HUES6 (cell line): ENCODE measurements around the gene NDP.
A peak's percentile ranks its signal among the peaks of the same experiment; 100 is the strongest.

Source experiments
- H3K27ac ChIP-seq: 2 replicates; pipeline ENCODE4 v1.7.0; 2013; ENCODE audit warnings: low read depth, mild to moderate bottlenecking, low read length, inconsistent platforms
- H3K27me3 ChIP-seq: 2 replicates; pipeline ENCODE4 v1.6.1; 2013; ENCODE audit warnings: low read length; ENCODE audit not compliant: control insufficient read depth, insufficient read depth
- H3K36me3 ChIP-seq: 2 replicates; pipeline ENCODE4 v1.6.1; 2013; ENCODE audit warnings: low read length; ENCODE audit not compliant: control insufficient read depth, insufficient read depth
- H3K4me1 ChIP-seq: 2 replicates; pipeline ENCODE4 v1.6.1; 2013; ENCODE audit warnings: low read length; ENCODE audit not compliant: control insufficient read depth, insufficient read depth
- H3K4me3 ChIP-seq: 2 replicates; pipeline ENCODE4 v1.5.1; 2013; ENCODE audit warnings: low read depth, low read length
- H3K9ac ChIP-seq: one replicate; pipeline ENCODE4 v1.6.1; 2013; ENCODE audit warnings: mild to moderate bottlenecking, low read length
- H3K9me3 ChIP-seq: 2 replicates; pipeline ENCODE4 v1.6.1; 2013; ENCODE audit warnings: low read depth, low read length; ENCODE audit not compliant: control insufficient read depth, insufficient read depth

The NDP gene, protein sequence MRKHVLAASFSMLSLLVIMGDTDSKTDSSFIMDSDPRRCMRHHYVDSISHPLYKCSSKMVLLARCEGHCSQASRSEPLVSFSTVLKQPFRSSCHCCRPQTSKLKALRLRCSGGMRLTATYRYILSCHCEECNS

DNA sequence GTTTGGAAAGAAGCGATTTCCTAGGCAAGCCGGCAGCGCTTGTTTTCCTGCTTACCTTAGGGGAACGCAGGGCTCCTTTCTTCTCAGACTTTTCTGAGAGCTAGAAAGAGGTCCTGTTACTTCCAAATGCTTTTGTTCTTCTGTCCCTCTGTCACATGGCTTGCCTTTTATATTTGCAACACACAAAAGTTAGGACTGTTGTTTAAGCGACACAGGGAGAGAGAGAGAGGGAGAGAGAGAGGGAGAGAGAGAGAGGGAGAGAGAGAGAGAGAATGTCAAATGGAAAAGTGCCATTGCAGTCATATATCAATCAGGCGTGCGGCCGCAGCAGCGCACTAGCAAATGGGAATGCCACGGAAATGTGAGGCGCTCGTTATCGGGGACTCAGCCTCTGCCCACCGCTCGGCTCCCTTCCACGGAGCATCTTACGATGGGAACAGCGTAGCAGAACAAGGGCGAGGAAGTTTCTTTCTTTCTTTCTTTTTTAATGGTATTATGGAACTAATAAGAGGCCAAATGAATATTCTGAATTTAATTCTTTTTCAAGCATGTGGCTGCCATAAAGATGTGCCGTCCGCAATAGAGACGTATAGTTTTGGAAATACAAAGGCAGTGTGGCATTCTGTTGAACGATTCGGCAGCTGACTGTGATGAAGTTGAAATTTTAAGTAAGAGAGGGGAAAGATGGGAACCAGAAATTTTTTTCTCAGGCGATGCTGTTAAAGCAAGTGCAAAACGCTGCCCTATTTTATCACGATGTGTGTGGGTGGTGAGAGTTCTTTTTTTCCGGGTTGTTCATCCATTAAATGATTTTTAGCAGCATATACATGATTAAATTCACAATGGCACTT, at the start of gene NDP:
Gene NDP, minus strand, starts transcription at position 142 of the 851 bp plus-strand sequence. CDS start 14,745 bp downstream, outside the sequence.
- Histone ChIP-seq H3K36me3 (no peaks in the 10 kb centered on the region), H3K4me1 (peaks cover 37% of the 10 kb centered on the region), H3K27me3 (peaks cover 33% of the 10 kb centered on the region), H3K9me3 (no peaks in the 10 kb centered on the region), H3K4me3 (peak within 1 kb of the TSS; percentile 59), H3K27ac (no peak within 1 kb of the TSS), H3K9ac (no peak within 1 kb of the TSS)

DNA sequence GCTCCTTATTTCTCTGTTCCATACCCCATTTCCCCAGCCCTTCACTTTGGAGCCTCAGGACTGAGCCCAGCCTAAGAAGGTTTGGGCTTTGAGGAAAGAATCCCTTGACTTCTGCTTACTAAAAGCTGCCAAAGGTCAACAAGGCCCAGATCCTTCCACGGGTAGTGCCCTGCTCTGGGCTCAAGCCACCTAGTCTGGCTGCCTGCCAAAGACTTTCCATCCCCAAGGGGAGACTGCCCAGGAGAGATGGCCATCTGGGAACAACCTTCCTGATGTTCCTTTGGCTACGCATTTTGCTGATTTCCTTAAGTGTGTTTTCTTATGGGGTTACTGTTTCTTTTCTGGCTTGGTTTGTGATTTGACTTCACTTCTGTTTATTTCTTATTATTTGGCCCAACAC, 49.8 kb upstream of the NDP start:
- Histone ChIP-seq H3K27ac (no peak overlapping the region), H3K9ac (no peak overlapping the region), H3K4me1 (no peaks in the 10 kb centered on the region; the same call in 1 of the 2 replicates), H3K4me3 (no peak overlapping the region), H3K9me3 (no peaks in the 10 kb centered on the region), H3K36me3 (no peaks in the 10 kb centered on the region), H3K27me3 (no peaks in the 10 kb centered on the region)

DNA sequence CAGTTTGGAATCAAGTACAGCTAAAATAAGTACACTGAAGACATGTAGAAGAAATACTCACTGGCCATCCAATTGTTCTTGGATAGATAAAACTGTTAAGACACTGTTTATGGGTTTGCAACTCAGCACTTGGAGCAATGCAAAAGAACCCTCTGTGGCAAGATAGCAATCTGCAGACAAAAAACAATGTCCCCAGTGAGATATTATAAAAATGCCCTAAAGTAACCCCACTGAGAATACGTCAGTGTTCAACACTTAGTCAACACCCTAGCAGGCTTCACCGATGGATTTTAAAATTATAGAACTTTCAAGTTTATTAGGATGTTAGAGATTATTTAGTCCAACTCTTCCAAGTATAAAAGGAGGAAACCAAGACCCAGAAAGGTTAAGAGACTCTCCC, 47.5 kb upstream of the NDP start:
- H3K36me3 ChIP-seq: no peaks in the 10 kb centered on the region
- H3K9me3 ChIP-seq: no peaks in the 10 kb centered on the region
- H3K4me3 ChIP-seq: no peak overlapping the region
- H3K4me1 ChIP-seq: no peaks in the 10 kb centered on the region; the same call in 1 of the 2 replicates
- no peak overlapping the region for H3K27ac ChIP-seq
- H3K27me3 ChIP-seq: no peaks in the 10 kb centered on the region
- no peak overlapping the region for H3K9ac ChIP-seq

DNA sequence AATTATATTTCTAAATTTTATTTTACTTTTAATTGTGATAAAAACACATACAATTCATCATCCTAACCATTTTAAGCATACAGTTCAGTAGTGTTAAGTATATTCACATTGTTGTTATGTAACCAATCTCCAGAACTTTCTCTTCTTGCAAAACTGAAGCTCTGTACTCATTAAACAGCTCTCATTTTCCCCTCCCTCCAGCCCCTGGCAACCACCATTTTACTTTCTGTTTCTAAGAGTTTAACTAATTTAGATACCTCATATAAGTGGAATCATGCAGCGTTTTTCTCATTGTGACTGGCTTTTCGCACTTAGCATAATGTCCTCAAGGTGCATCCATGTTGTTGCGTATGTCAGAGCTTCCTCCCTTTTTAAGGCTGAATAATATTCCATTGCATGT, 46.7 kb upstream of the NDP start:
- Histone ChIP-seq H3K36me3 (no peaks in the 10 kb centered on the region), H3K9ac (no peak overlapping the region), H3K4me3 (no peak overlapping the region), H3K9me3 (no peaks in the 10 kb centered on the region), H3K27me3 (no peaks in the 10 kb centered on the region), H3K4me1 (no peaks in the 10 kb centered on the region), H3K27ac (no peak overlapping the region)

DNA sequence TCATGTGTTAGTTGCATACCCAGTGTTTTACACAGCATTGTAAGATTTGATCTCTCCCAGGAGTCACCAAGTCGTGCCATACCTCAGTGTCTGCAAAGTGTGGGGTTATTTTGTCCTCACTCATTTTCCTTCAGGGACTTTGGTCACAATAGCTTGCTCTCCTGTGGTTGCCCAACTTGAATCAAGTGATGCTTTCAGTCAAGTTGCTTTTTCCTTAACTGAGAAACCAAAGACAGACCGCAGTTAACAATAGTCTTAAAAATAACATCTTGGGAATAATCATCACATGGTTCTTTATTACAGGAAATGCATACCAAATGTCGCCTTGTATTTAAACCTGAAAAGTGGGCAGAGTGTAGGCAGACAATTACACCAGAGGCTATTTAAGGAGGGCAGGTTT, 44.5 kb upstream of the NDP start:
- no peaks in the 10 kb centered on the region for H3K27me3 ChIP-seq
- no peaks in the 10 kb centered on the region for H3K4me1 ChIP-seq
- no peak overlapping the region for H3K27ac ChIP-seq
- no peaks in the 10 kb centered on the region for H3K9me3 ChIP-seq
- H3K4me3 ChIP-seq: no peak overlapping the region
- H3K36me3 ChIP-seq: no peaks in the 10 kb centered on the region
- H3K9ac ChIP-seq: no peak overlapping the region

DNA sequence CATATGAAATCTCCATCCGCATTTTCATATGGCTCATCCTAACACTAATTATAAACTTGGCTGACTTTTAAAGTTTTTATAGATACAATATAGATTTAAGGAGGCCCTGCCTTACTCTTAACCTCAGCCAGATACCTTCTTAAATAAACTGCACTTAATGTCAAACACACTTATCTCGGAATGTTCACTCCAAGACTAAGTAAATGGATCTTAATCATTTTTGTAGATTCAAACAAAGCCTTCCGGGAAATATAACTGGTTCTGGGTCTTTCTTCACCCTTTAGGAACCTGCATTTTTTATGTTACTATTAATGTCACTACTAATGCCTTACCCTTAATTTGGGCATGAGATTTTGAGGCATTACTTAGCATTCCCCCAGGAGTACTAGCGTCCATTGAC, 43.7 kb upstream of the NDP start:
- Histone ChIP-seq H3K4me1 (no peaks in the 10 kb centered on the region), H3K27me3 (no peaks in the 10 kb centered on the region), H3K36me3 (no peaks in the 10 kb centered on the region), H3K9ac (no peak overlapping the region), H3K27ac (no peak overlapping the region), H3K9me3 (no peaks in the 10 kb centered on the region), H3K4me3 (no peak overlapping the region)

DNA sequence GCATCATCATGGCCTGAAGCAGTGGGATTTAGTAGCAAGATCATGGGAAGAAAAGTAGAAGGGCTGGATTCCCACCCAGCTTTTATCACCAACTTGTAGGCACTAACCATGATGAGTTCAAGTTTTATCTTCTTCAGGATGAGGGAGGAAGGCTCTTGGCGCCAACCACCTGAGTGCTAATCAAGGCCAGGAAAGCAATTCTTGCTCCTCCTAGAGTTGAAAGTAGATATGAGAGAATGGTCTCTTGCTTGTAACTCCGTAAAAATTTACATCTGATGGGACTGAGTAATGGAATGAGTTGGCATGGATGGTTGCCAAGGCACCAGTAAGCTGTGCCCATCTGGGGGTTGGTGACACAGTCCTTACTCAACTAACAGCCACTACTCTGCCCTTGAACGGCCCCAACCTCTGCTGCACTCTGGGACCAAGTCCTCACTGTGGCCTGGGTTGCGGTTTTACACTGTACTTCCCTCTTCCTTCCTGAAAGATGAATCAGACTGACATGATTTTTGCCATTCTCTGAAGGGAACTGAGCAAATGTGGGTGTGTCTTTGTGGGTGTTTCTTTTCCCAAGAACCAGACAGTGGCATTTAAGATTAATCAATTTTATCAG, 39.4 kb upstream of the NDP start:
- no peak overlapping the region for H3K4me3 ChIP-seq

DNA sequence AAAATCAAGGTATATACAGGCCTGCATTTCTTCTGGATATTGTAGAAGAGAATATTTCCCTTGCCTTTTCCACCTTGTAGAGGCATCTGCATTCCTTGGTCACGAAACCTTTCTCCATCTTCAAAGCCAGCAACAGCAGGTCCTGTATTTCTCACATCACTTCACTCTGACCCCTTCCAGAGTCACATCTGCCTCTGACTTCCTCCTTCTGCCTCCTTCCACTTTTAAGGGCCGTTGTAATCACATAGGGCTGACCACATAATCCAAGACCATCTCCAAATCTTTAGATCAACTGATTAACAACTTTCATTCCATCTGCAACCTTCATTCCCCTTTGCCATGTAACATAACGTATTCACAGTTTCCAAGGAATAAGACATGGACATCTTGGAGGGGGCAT, 38.3 kb upstream of the NDP start:
- Histone ChIP-seq H3K4me1 (no peaks in the 10 kb centered on the region), H3K36me3 (no peaks in the 10 kb centered on the region), H3K27ac (no peak overlapping the region), H3K4me3 (no peak overlapping the region), H3K9me3 (no peaks in the 10 kb centered on the region), H3K27me3 (no peaks in the 10 kb centered on the region; the same call in 1 of the 2 replicates), H3K9ac (no peak overlapping the region)

More for the DNA sequence above, 39.4 kb upstream of the NDP start:
- H3K27ac ChIP-seq: no peak overlapping the region
- no peak overlapping the region for H3K9ac ChIP-seq
- H3K36me3 ChIP-seq: no peaks in the 10 kb centered on the region
- H3K27me3 ChIP-seq: no peaks in the 10 kb centered on the region; the same call in 1 of the 2 replicates
- no peaks in the 10 kb centered on the region for H3K4me1 ChIP-seq
- H3K9me3 ChIP-seq: no peaks in the 10 kb centered on the region

DNA sequence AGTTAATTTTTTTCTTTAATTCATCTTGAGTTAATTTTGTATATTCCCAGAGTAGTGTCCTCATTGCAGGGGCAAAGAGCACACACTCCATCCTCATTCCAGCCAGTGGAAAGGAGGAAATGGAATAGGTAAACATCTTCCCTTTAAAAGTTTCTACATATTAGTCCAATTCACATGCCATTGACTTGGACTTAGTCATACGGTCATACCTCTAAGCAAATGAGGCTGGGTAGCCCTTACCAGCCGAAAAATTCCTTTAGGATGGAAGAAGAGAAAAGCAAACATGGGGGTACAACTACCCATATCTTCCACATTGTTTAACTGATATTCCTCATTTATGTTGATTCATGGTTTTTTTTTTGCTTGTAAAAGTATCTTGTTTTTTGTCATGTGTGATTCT, 37.4 kb upstream of the NDP start:
- Histone ChIP-seq H3K4me1 (no peaks in the 10 kb centered on the region), H3K27ac (no peak overlapping the region), H3K27me3 (no peaks in the 10 kb centered on the region; the same call in 1 of the 2 replicates), H3K4me3 (no peak overlapping the region), H3K36me3 (no peaks in the 10 kb centered on the region), H3K9ac (no peak overlapping the region), H3K9me3 (no peaks in the 10 kb centered on the region)

DNA sequence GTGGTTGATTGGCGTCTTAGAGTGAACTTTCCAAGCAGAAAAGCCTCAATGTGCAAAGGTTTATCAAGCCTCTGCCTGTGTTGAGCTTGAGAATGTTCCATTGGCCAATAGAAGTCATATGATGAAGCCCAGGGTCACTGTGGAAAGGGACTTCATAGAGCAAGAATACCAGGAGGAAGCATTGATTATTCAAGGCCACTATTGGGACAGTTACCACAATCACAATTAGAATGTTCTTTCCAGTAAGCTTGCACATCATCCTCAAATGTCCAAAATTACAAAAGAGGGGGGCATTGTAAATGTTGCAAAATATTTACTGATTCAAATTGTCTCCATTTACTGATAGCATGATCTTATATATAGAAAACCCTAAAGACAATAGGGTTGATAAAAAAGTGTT, 32.9 kb upstream of the NDP start:
- no peak overlapping the region for H3K9ac ChIP-seq
- no peaks in the 10 kb centered on the region for H3K27me3 ChIP-seq
- H3K27ac ChIP-seq: no peak overlapping the region
- no peak overlapping the region for H3K4me3 ChIP-seq
- H3K9me3 ChIP-seq: no peaks in the 10 kb centered on the region
- H3K4me1 ChIP-seq: no peaks in the 10 kb centered on the region
- H3K36me3 ChIP-seq: no peaks in the 10 kb centered on the region

DNA sequence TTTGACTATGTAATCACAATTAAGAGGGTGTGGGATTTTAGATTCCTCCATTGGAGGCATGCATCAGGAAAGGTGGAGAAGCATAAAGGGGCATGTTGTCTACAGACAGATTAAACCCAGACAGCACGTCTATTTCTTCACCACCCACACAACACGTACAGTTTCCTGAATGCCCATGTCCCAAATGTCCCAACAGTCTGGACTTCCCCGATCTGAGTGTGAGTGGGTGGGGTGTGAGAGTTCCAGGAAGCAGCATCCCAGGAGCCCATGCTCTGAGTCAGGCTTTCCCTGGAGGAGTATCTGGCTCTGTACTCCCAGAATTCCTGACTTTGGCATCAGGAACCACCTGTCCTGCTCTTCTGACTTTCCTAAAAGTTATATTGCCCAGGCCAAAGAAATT, 30.8 kb upstream of the NDP start:
- H3K9me3 ChIP-seq: no peaks in the 10 kb centered on the region
- no peak overlapping the region for H3K4me3 ChIP-seq
- H3K36me3 ChIP-seq: no peaks in the 10 kb centered on the region

More for the DNA sequence above, 30.8 kb upstream of the NDP start:
- H3K27me3 ChIP-seq: no peaks in the 10 kb centered on the region
- no peak overlapping the region for H3K9ac ChIP-seq
- no peaks in the 10 kb centered on the region for H3K4me1 ChIP-seq
- no peak overlapping the region for H3K27ac ChIP-seq
